ENCODE data around the gene MGAT2. TPM values are rescaled to one million over a fixed set of nuclear protein-coding genes. Genes with fewer than 3 reads are reported as not detected.
"Not testable (repeated sequence)": the region's sequence is repeated elsewhere in the genome, so short reads cannot be mapped to it uniquely, and the experiment has no call there.

The MGAT2 gene
- total RNA-seq, 1 donor from 2014 or later: 21.4 TPM

GRCh38 chr14:49581209-49582112 lies 39.1 kb upstream of the MGAT2 start:
- no peaks in the 10 kb centered on the region for H3K9me3 Mint-ChIP-seq (ENCODE audit: low read depth)

GRCh38 chr14:49582113-49582977 lies 38.3 kb upstream of the MGAT2 start:
- peaks cover 20% of the 10 kb centered on the region for H3K4me1 Mint-ChIP-seq (ENCODE audit: low read depth)
- no peaks in the 10 kb centered on the region for H3K9me3 Mint-ChIP-seq (ENCODE audit: low read depth)
- H3K36me3 Mint-ChIP-seq (ENCODE audit: insufficient read depth): peaks cover 30% of the 10 kb centered on the region
- H3K27me3 Mint-ChIP-seq: no peaks in the 10 kb centered on the region
- H3K4me3 Mint-ChIP-seq (ENCODE audit: low read depth): no peak overlapping the region
- peak overlapping the region; percentile 76 for H3K27ac Mint-ChIP-seq
- TF ChIP-seq CTCF (IDR thresholded peaks at IDR 0.05; ENCODE audit: unreplicated experiment): no peak
- no peak for DNase-seq (ENCODE audit: low spot score, unreplicated experiment)

More at GRCh38 chr14:49581209-49582112, 39.1 kb upstream of the MGAT2 start:
- Mint-ChIP-seq H3K4me1 (ENCODE audit: low read depth) (peaks cover 20% of the 10 kb centered on the region), H3K27ac (peak overlapping the region; percentile 81), H3K27me3 (no peaks in the 10 kb centered on the region), H3K4me3 (ENCODE audit: low read depth) (no peak overlapping the region), H3K36me3 (ENCODE audit: insufficient read depth) (peaks cover 34% of the 10 kb centered on the region)
- no peak for DNase-seq (ENCODE audit: low spot score, unreplicated experiment)
- TF ChIP-seq CTCF (IDR thresholded peaks at IDR 0.05; ENCODE audit: unreplicated experiment): no peak

GRCh38 chr14:49583629-49584028 lies 37.0 kb upstream of the MGAT2 start:
- peak overlapping the region; percentile 100 for H3K27ac Mint-ChIP-seq
- no peaks in the 10 kb centered on the region for H3K9me3 Mint-ChIP-seq (ENCODE audit: low read depth)
- H3K4me3 Mint-ChIP-seq (ENCODE audit: low read depth): peak overlapping the region; percentile 94
- no peaks in the 10 kb centered on the region for H3K27me3 Mint-ChIP-seq
- peaks cover 20% of the 10 kb centered on the region for H3K4me1 Mint-ChIP-seq (ENCODE audit: low read depth)
- no peak for DNase-seq (ENCODE audit: low spot score, unreplicated experiment)
- no peak for TF ChIP-seq CTCF (IDR thresholded peaks at IDR 0.05; ENCODE audit: unreplicated experiment)
- peaks cover 25% of the 10 kb centered on the region for H3K36me3 Mint-ChIP-seq (ENCODE audit: insufficient read depth)

- no peak for TF ChIP-seq CTCF (IDR thresholded peaks at IDR 0.05; ENCODE audit: unreplicated experiment)
- Mint-ChIP-seq H3K4me3 (ENCODE audit: low read depth) (peak overlapping the region; percentile 94), H3K27me3 (no peaks in the 10 kb centered on the region), H3K4me1 (ENCODE audit: low read depth) (peaks cover 20% of the 10 kb centered on the region), H3K36me3 (ENCODE audit: insufficient read depth) (peaks cover 25% of the 10 kb centered on the region), H3K9me3 (ENCODE audit: low read depth) (no peaks in the 10 kb centered on the region), H3K27ac (peak overlapping the region; percentile 100)
- no peak for DNase-seq (ENCODE audit: low spot score, unreplicated experiment)
Observed at GRCh38 chr14:49584058-49584457, 36.5 kb upstream of the MGAT2 start.

- not testable (repeated sequence) for H3K9me3 Mint-ChIP-seq (ENCODE audit: low read depth); DNase-seq (ENCODE audit: low spot score, unreplicated experiment); H3K27me3 Mint-ChIP-seq
- peaks cover 25% of the 10 kb centered on the region for H3K36me3 Mint-ChIP-seq (ENCODE audit: insufficient read depth)
- peak overlapping the region; percentile 100 for H3K27ac Mint-ChIP-seq
- peak overlapping the region; percentile 94 for H3K4me3 Mint-ChIP-seq (ENCODE audit: low read depth)
- H3K4me1 Mint-ChIP-seq (ENCODE audit: low read depth): peaks cover 20% of the 10 kb centered on the region
Observed at GRCh38 chr14:49584981-49585640, 35.5 kb upstream of the MGAT2 start.
